Ascending aorta (tissue), 2 donors: Measurements from ENCODE around the gene COMMD2. TPM values are rescaled to one million over a fixed set of nuclear protein-coding genes. Genes with fewer than 3 reads are reported as not detected.

ENCODE experiments used
- DNase-seq, 2 donors: peaks; one replicate each; pipeline ENCODE4 v3.0.0-alpha.2; 2019; ENCODE audit warnings: low spot score in 2 of 2
- H3K27ac ChIP-seq, 2 donors: fragments of 200-600 bp; sonication (generic); one replicate each; pipeline ENCODE4 v1.5.1; 2016 to 2017; ENCODE audit warnings: mild to moderate bottlenecking in 1 of 2
- H3K27me3 ChIP-seq: fragments of 200-600 bp; sonication (generic); one replicate; pipeline ENCODE4 v1.5.1; 2017
- H3K36me3 ChIP-seq, 2 donors: fragments of 200-600 bp; sonication (generic); one replicate each; pipeline ENCODE4 v1.5.1; 2016
- H3K4me1 ChIP-seq, 2 donors: fragments of 200-600 bp; sonication (generic); one replicate each; pipeline ENCODE4 v1.5.1; 2016 to 2017; ENCODE audit warnings: mild to moderate bottlenecking in 1 of 2
- H3K4me3 ChIP-seq, 2 donors: fragments of 200-600 bp; sonication (generic); one replicate each; pipeline ENCODE4 v1.5.1; 2016 to 2017; ENCODE audit warnings: mild to moderate bottlenecking in 1 of 2
- H3K9me3 ChIP-seq, 2 donors: fragments of 200-600 bp; sonication (generic); one replicate each; pipeline ENCODE4 v1.5.1; 2016
- intact Hi-C: fragments of 100-400 bp; cut with DNase I; formaldehyde crosslinking; loops from one replicate; pipeline ENCODE4 v1.15.1; 2023
- total RNA-seq: library from RNA; depleted of rRNA; stranded (reverse); fragments of >200 nt; gene quantifications from one replicate; pipeline ENCODE4 v1.1.0, GENCODE V29; 2016
- TF ChIP-seq, protein P1 (sequence below), 3 experiments: fragments of 200-600 bp in 2 of 3; fragments of 450-650 bp in 1 of 3; sonication (generic) in 2 of 3; IDR thresholded peaks; one replicate each; pipeline ENCODE4 v1.5.1; 2016 to 2019; ENCODE audit warnings: antibody characterized with exemption in 3 of 3, mild to moderate bottlenecking in 1 of 3, moderate library complexity in 1 of 3

The COMMD2 gene
- total RNA-seq, 1 donor from 2014 or later: 39.6 TPM

DNA sequence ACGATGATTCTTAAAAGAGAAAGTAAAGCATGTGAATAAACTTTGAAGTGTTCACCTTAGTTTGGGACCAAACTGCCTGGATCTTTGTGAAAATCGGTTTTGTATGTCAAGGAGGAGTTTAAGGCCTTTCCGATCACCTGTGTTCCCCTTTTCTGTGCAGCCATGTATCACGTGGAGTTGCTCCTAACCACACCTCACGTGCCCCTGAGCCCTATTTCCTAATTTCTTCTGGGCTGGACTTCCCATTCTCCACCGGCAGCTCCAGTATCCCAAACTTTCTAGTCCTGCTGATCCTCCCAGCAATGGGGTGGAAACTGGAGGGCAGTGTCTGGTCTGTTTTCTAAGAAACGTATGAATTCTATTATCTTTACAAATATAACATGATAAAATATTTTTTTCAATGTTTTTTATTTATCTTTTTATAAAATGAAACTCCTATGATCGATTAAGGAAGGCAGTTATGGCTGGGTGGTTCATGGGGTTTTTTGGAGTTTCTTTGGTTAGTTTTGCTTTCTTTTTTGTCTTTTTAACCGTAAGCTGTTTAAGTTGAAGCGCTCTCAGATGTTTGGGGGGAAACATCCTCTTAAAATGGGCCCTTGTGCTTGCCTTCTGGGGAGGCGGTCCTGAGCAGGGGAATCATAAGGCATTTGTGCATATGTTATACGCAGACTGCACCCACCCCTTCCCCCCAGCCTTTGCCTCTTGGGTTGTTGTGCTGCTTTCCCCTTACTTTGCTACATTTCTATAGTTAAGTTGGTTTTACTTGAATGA lies 50.9 kb downstream of the COMMD2 start:
- TF ChIP-seq, protein P1, sequence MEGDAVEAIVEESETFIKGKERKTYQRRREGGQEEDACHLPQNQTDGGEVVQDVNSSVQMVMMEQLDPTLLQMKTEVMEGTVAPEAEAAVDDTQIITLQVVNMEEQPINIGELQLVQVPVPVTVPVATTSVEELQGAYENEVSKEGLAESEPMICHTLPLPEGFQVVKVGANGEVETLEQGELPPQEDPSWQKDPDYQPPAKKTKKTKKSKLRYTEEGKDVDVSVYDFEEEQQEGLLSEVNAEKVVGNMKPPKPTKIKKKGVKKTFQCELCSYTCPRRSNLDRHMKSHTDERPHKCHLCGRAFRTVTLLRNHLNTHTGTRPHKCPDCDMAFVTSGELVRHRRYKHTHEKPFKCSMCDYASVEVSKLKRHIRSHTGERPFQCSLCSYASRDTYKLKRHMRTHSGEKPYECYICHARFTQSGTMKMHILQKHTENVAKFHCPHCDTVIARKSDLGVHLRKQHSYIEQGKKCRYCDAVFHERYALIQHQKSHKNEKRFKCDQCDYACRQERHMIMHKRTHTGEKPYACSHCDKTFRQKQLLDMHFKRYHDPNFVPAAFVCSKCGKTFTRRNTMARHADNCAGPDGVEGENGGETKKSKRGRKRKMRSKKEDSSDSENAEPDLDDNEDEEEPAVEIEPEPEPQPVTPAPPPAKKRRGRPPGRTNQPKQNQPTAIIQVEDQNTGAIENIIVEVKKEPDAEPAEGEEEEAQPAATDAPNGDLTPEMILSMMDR (IDR thresholded peaks at IDR 0.05): no peak
- H3K27ac ChIP-seq: no peak overlapping the region

More for the DNA sequence above, 50.9 kb downstream of the COMMD2 start:
- H3K4me3 ChIP-seq: no peak overlapping the region
- no peak for DNase-seq
- intact Hi-C loops: no loop called here
- no peaks in the 10 kb centered on the region for H3K27me3 ChIP-seq
- no peaks in the 10 kb centered on the region for H3K36me3 ChIP-seq
- peaks cover 0 to 11% of the 10 kb centered on the region in 2 donors for H3K9me3 ChIP-seq
- no peaks in the 10 kb centered on the region for H3K4me1 ChIP-seq

Other genes starting within 250 kb of the COMMD2 start
- gene WWTR1, start 94.5 kb downstream of the COMMD2 start, total RNA-seq: 282 TPM
- not detected for gene ANKUB1, start 40.1 kb upstream of the COMMD2 start, total RNA-seq
- 69.3 TPM for gene RNF13, start 60.7 kb upstream of the COMMD2 start, total RNA-seq
- gene PFN2, start 218.4 kb upstream of the COMMD2 start, total RNA-seq: 19.3 TPM